DOHH2 (cell line): Measurements from ENCODE around the gene EMP3.

Source experiments
- EZH2phosphoT487 ChIP-seq: fragments of 200-600 bp; sonication (generic); IDR thresholded peaks from 2 replicates; pipeline ENCODE4 v1.6.1; 2017; ENCODE audit warnings: borderline replicate concordance, mild to moderate bottlenecking, antibody characterized with exemption, low read length, moderate library complexity, mixed read lengths
- TF ChIP-seq, protein P1 (sequence below): fragments of 200-600 bp; sonication (generic); IDR thresholded peaks from one replicate; pipeline ENCODE4 v1.5.1; 2014; ENCODE audit warnings: antibody characterized with exemption, mild to moderate bottlenecking, low read depth, low read length; ENCODE audit not compliant: poor library complexity, severe bottlenecking

DNA sequence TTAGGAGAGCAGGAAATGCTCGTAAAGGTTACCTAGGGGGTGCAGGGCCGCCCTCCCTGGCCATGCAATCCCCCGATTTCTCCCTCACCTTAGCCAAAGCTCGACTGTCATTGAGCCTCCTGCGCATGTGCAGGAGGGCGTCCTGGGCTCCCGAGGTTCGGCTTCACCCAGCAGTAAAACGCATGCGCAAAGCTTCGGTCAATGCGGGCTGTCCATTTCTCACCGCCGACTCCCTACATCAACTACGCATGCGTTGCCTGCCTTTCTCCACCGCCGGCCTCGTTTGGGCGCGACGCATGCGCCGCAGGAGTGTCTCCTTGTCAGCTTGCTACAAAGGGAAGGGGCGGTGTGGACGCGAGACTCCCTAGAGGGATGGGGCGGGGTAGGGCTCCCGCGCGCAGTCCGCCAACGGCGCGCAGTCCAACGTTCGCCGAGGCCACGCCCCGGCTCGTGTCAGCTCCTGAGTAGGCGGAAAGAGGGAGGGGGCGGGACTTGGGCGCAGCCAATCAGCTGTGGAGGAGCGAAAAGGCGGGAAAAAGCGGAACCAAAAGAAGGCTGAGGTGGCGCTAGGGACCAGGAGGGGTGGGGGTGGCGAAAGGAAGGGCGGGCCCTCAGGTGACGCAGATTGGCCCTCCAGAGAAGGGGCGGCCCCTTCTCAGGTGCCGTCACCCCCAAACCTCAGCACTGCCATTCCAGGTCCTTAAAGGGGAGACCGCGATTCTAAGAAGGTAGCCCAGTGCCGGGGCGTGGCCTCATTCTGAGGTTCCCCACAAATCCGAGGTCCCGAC is 38.7 kb downstream of the EMP3 start, which contains the start of the genes SYNGR4 and TMEM143:
- TF ChIP-seq, protein P1, sequence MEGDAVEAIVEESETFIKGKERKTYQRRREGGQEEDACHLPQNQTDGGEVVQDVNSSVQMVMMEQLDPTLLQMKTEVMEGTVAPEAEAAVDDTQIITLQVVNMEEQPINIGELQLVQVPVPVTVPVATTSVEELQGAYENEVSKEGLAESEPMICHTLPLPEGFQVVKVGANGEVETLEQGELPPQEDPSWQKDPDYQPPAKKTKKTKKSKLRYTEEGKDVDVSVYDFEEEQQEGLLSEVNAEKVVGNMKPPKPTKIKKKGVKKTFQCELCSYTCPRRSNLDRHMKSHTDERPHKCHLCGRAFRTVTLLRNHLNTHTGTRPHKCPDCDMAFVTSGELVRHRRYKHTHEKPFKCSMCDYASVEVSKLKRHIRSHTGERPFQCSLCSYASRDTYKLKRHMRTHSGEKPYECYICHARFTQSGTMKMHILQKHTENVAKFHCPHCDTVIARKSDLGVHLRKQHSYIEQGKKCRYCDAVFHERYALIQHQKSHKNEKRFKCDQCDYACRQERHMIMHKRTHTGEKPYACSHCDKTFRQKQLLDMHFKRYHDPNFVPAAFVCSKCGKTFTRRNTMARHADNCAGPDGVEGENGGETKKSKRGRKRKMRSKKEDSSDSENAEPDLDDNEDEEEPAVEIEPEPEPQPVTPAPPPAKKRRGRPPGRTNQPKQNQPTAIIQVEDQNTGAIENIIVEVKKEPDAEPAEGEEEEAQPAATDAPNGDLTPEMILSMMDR: no peak
- TF ChIP-seq EZH2phosphoT487: no peak
